Activated T-helper 1 cell treated with anti-CD3 and anti-CD28 coated beads, Interleukin-12 subunit alpha, Interleukin-12 subunit beta, Interleukin-2, Interleukin-4 antibody, amounts not matched to agents 30 ng/mL and 10 ng/mL and 1 ng/mL, durations not matched to agents 14 hours and 24 hours and 36 hours (primary cell): ENCODE results near the gene TLNRD1. TPM values are rescaled to one million over a fixed set of nuclear protein-coding genes. Genes with fewer than 3 reads are reported as not detected.

ENCODE experiments used
- DNase-seq: peaks from one replicate; pipeline ENCODE4 v3.0.0; 2021; ENCODE audit warnings: low spot score
- H3K27ac Mint-ChIP-seq: one replicate; pipeline ENCODE4 v1.8.0; 2021; ENCODE audit warnings: mild to moderate bottlenecking, mixed read lengths
- H3K27me3 Mint-ChIP-seq: one replicate; pipeline ENCODE4 v1.8.0; 2022; ENCODE audit warnings: mild to moderate bottlenecking, moderate library complexity, mixed read lengths; ENCODE audit not compliant: insufficient read depth
- H3K36me3 Mint-ChIP-seq: one replicate; pipeline ENCODE4 v1.8.0; 2021; ENCODE audit warnings: low read depth, mixed read lengths
- H3K4me1 Mint-ChIP-seq: one replicate; pipeline ENCODE4 v1.8.0; 2021; ENCODE audit warnings: low read depth, mixed read lengths
- H3K4me3 Mint-ChIP-seq: one replicate; pipeline ENCODE4 v1.8.0; 2021; ENCODE audit warnings: mild to moderate bottlenecking, moderate library complexity, mixed read lengths
- H3K9me3 Mint-ChIP-seq: one replicate; pipeline ENCODE4 v1.8.0; 2021; ENCODE audit warnings: mixed read lengths
- intact Hi-C: fragments of 100-400 bp; cut with micrococcal nuclease; formaldehyde crosslinking; loops from one replicate; pipeline ENCODE4 v1.15.1; 2024
- total RNA-seq: library from RNA; stranded (reverse); gene quantifications from 2 replicates; pipeline ENCODE4 v1.2.3, GENCODE V29; 2022

TLNRD1 gene
- total RNA-seq, 1 donor from 2014 or later, result 30.2 TPM

DNA sequence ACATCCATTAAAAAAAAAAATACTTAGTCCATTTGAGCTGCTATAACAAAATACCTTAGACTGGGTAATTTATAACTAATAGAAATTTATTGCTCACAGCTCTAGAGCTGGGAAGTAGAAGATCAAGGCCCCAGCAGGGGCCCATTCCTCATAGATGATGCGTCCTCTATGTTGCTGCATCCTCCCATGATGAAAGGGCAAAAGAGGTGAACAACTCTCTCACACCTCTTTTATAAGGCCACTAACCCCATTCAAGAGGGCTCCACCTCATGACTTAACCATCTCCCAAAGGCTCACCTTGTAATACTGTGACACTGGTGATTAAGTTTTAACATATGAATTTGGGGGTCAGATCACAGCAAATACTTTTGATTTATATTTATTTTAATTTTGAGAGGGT, 3.0 kb upstream of the TLNRD1 start:
- Mint-ChIP-seq H3K27ac (no peak overlapping the region), H3K27me3 (peaks cover 2% of the 10 kb centered on the region), H3K4me3 (no peak overlapping the region), H3K9me3 (no peaks in the 10 kb centered on the region), H3K4me1 (peaks cover 38% of the 10 kb centered on the region), H3K36me3 (no peaks in the 10 kb centered on the region)
- intact Hi-C loops, result no loop called here
- no peak for DNase-seq

DNA sequence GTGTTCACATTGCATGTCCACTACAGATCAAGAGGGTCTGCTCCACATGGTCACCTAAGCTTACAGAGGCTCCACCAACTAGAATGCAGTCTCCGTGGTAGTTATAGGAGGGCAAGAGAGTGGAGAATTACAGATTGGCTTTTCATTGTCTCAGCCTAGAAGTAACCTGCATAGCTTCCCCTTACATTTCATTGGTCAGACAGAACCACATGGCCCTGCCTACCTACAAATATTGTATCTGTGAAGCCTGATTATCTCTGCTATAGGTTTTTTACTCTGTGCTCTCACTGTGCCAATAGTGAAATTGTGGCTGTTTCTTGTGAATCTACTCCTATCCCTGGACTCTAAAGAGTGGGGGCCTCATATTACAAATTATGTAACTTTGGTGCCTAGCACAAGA, 2.5 kb upstream of the TLNRD1 start:
- Mint-ChIP-seq H3K4me3 (no peak overlapping the region), H3K36me3 (peaks cover under 1% of the 10 kb centered on the region), H3K27ac (peak overlapping the region; percentile 66), H3K4me1 (peaks cover 40% of the 10 kb centered on the region), H3K9me3 (no peaks in the 10 kb centered on the region), H3K27me3 (peaks cover 2% of the 10 kb centered on the region)
- no peak for DNase-seq
- intact Hi-C loops, result no loop called here

DNA sequence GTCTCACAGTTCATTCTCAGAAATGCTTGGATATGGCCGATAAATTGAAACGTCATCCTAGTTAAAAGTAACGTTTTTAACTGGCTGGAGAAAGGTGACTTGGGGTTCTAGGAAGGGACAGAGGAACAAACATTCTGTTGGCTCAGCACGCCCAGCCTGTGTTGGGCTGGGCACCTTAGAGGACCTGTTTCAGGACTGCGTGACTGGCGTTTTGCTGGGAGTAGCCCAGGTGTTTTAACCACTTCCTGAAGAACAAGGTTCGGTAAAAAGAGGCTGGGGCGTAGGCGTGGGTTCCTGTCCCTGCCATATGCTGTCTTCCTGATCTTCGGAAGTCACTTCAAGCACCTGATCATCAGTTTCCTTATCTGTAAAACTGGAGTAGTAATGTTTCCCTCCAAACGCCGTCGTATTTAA, 1.1 kb upstream of the TLNRD1 start:
- Mint-ChIP-seq H3K4me1 (peaks cover 53% of the 10 kb centered on the region), H3K9me3 (no peaks in the 10 kb centered on the region), H3K27me3 (peaks cover 2% of the 10 kb centered on the region), H3K27ac (peak overlapping the region; percentile 98), H3K4me3 (peak overlapping the region; percentile 97), H3K36me3 (peaks cover 13% of the 10 kb centered on the region)
- peak; percentile 66 for DNase-seq
- intact Hi-C loops, result loop anchor here (1.0 to 2.0 kb wide), 6 partner anchors 8 to 1047 kb away; partner anchors contain the start of genes MEX3B and STARD5

DNA sequence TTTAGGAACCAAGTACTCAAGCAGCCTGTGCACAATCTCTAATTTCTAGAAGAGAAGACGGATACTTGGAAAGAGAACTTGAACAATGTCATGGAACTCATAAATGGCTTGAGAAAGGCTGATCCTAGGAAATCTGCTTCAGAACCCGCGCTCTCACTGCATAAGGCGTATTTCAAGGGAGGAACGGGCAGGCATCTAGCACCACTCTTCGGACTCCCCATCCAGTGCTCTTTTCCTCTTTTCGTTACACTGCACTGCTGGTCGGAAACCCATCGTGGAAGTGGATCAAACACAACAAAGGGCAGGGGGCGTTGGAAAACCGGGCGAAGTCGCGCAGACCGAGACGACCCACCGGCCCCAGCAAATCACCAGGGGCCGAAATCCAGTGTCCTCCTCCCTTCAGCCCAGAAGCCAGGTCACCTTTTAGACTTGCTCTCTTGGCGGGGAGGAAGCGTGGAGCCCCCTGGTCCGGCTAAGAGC, 539 bp upstream of the TLNRD1 start:
- intact Hi-C loops, result loop anchor here (1.0 to 2.0 kb wide), 6 partner anchors 9 to 1046 kb away; partner anchors contain the start of genes MEX3B and STARD5
- Mint-ChIP-seq H3K4me1 (peaks cover 59% of the 10 kb centered on the region), H3K9me3 (no peaks in the 10 kb centered on the region), H3K36me3 (peaks cover 13% of the 10 kb centered on the region), H3K27ac (peak overlapping the region; percentile 98), H3K4me3 (peak overlapping the region; percentile 97), H3K27me3 (peaks cover 2% of the 10 kb centered on the region)
- peak; percentile 9 for DNase-seq

DNA sequence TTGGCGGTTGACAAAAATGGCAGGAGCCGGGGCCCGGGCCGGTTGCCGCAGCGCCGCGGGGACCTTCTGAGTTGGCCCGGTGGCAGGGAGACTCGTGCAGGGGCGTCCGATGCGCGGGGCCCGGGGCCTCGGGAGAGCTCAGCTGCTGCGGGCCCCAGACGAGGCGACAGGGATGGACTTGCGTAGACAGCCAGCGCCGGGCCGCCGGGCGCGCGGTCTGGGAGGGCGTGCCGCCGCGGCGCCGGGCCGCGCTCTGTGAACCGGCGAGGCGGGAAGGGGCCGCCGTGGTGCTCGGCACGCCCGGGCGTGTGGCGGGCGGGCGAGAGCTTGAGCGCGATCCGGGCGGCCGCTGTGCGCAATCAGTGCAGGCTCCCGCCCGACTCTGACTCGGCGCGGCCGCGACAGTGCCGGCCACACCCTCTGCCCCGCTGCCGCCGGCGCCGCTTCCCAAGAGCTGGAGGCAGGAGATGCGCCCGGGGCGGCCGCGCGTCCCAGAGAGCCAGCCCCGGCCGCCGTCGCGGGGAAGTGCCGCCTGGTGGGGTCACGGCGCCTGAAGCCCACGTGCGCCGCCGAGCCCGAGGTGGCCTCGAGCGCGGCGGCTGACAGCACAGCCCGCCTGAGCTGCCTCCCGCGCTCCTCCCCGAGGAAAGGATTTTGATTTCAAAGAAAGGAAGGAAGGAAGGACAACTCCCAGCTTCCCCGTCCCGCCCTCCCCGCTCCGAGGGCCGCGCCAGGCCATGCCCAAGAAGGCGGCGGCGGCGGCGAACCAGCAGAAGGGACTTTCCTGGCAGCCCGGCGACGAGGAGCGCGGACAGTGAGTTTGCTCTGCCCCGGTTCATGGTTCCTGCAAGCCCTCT, 657 bp downstream of the TLNRD1 start:
- Mint-ChIP-seq H3K4me3 (peak overlapping the region; percentile 97), H3K27me3 (peaks cover 2% of the 10 kb centered on the region), H3K27ac (peak overlapping the region; percentile 75), H3K36me3 (peaks cover 13% of the 10 kb centered on the region), H3K9me3 (no peaks in the 10 kb centered on the region), H3K4me1 (peaks cover 57% of the 10 kb centered on the region)
- intact Hi-C loops, result loop anchor here (1.0 to 2.0 kb wide), 2 partner anchors 105 to 293 kb away; no protein-coding TSS in a partner anchor
- DNase-seq, result peak; percentile 44

DNA sequence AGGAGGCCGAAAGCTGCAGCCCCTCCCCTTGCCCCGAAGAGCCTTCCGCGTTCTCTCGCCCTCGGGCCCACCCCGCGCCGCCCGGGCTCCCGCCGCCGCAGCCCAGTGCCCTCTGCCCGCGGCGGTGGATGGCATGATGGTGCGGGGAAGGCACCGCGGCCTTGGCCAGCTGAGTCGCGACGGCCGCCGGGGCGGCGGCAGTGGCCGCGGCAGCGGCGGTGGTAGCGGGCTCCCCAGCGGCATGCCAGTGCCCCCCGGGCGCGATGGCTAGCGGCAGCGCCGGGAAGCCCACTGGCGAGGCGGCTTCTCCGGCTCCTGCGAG, 1.2 kb downstream of the TLNRD1 start:
- intact Hi-C loops, result no loop called here
- peak overlapping the region; percentile 81 for H3K4me3 Mint-ChIP-seq
- H3K36me3 Mint-ChIP-seq, result peaks cover 13% of the 10 kb centered on the region
- H3K27me3 Mint-ChIP-seq, result peaks cover 2% of the 10 kb centered on the region
- H3K9me3 Mint-ChIP-seq, result no peaks in the 10 kb centered on the region
- peaks cover 59% of the 10 kb centered on the region for H3K4me1 Mint-ChIP-seq
- no peak overlapping the region for H3K27ac Mint-ChIP-seq
- no peak for DNase-seq

DNA sequence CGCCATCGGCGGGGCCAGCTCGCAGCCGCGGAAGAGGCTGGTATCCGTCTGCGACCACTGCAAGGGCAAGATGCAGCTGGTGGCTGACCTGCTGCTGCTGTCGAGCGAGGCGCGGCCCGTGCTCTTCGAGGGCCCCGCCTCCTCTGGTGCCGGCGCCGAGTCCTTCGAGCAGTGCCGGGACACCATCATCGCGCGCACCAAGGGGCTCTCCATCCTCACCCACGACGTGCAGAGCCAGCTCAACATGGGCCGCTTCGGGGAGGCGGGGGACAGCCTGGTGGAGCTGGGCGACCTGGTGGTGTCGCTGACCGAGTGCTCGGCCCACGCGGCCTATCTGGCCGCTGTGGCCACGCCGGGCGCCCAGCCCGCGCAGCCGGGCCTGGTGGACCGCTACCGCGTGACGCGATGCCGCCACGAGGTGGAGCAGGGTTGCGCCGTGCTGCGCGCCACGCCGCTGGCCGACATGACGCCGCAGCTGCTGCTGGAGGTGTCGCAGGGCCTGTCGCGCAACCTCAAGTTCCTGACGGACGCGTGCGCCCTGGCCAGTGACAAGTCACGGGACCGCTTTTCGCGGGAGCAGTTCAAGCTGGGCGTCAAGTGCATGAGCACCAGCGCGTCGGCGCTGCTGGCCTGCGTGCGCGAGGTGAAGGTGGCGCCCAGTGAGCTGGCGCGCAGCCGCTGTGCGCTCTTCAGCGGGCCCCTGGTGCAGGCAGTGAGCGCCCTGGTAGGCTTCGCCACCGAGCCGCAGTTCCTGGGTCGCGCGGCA, 1.8 kb downstream of the TLNRD1 start:
- Mint-ChIP-seq H3K36me3 (peaks cover 17% of the 10 kb centered on the region), H3K4me3 (peak overlapping the region; percentile 80), H3K27ac (no peak overlapping the region), H3K4me1 (peaks cover 59% of the 10 kb centered on the region), H3K9me3 (no peaks in the 10 kb centered on the region), H3K27me3 (peaks cover under 1% of the 10 kb centered on the region)
- intact Hi-C loops, result no loop called here
- no peak for DNase-seq

DNA sequence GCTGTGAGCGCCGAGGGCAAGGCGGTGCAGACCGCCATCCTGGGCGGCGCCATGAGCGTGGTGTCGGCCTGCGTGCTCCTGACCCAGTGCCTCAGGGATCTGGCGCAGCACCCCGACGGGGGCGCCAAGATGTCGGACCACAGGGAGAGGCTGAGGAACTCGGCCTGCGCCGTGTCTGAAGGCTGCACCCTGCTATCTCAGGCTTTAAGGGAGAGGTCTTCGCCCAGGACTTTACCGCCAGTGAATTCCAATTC, 2.3 kb downstream of the TLNRD1 start:
- intact Hi-C loops, result no loop called here
- Mint-ChIP-seq H3K4me3 (peak overlapping the region; percentile 80), H3K27ac (no peak overlapping the region), H3K27me3 (no peaks in the 10 kb centered on the region), H3K36me3 (peaks cover 17% of the 10 kb centered on the region), H3K4me1 (peaks cover 59% of the 10 kb centered on the region), H3K9me3 (no peaks in the 10 kb centered on the region)
- no peak for DNase-seq

DNA sequence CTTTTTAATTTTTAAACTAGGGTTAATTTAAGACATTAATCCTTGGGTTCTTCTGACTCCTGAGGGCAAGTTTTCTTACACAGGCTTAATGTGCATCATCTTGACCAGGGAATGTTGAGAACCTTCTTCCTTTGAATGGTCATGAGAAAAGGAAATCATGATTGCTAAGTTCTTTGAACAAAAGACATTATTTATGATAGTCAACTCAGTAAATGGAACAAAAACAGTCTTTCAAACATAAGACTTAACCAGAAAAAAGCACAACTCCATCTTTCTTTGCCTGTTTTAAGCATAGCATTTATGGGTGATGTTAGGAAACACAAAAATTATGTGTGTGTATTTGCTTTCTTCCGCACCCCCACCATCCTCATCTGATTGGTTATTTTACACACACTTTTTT, 5.4 kb downstream of the TLNRD1 start:
- DNase-seq, result no peak
- H3K9me3 Mint-ChIP-seq, result no peaks in the 10 kb centered on the region
- H3K27me3 Mint-ChIP-seq, result no peaks in the 10 kb centered on the region
- H3K36me3 Mint-ChIP-seq, result peaks cover 22% of the 10 kb centered on the region
- peaks cover 63% of the 10 kb centered on the region for H3K4me1 Mint-ChIP-seq
- H3K27ac Mint-ChIP-seq, result no peak overlapping the region
- no peak overlapping the region for H3K4me3 Mint-ChIP-seq
- intact Hi-C loops, result no loop called here

DNA sequence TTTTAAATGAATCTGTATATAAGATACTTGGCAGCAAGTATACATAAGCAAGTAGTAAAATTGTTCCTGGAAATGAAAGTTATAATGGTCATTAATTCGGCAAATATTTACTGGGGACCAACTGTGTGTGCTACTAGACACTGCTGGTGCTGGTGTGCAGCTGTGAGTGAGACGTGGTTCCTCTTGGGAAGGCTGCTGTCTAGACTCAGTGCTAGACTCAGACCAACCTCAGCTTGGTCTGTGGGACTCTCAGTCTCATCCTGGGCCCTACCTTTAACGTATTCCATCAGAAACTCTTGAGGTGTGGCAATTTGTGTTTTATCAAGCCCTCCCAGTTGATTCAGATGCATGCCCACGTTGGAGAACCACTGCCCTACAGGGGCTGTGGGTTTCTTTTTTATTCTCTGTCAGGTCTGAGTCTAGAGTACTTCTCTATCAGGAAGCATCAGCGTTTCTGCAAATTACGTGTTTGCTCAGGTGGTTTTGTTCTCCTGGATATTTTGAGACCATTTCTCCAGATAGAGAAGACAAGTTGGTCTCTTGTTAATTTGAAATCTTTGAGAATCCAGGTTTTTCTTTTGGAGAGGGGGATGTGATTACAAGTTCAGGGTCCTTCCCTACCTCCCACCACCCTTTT, 6.8 kb downstream of the TLNRD1 start:
- Mint-ChIP-seq H3K27me3 (no peaks in the 10 kb centered on the region), H3K36me3 (peaks cover 26% of the 10 kb centered on the region), H3K27ac (no peak overlapping the region), H3K9me3 (no peaks in the 10 kb centered on the region), H3K4me1 (peaks cover 70% of the 10 kb centered on the region), H3K4me3 (no peak overlapping the region)
- intact Hi-C loops, result loop anchor here (1.0 kb wide), 1 partner anchor 16 kb away; no protein-coding TSS in a partner anchor
- DNase-seq, result no peak

DNA sequence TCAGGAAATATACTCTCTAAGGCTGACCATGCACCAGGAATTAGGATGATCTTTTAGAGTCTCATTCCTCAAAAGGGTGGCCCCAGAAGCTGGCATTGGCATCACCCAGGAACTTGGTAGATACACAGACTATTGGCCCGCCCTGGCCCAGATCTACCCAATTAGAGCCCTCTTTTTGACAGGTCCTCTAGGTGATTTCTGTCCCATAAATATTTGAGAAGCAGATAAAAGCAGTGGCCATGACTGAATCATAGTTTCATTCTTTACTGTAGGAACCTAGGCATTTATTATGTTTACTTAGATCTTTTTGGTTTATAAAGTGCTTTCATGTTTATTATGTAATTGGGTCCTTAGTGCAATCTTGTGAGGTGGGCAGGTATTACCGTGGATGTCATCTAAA, 7.6 kb downstream of the TLNRD1 start:
- Mint-ChIP-seq H3K27ac (no peak overlapping the region), H3K9me3 (no peaks in the 10 kb centered on the region), H3K27me3 (no peaks in the 10 kb centered on the region), H3K4me1 (peaks cover 68% of the 10 kb centered on the region), H3K36me3 (peaks cover 25% of the 10 kb centered on the region), H3K4me3 (no peak overlapping the region)
- intact Hi-C loops, result no loop called here
- no peak for DNase-seq

DNA sequence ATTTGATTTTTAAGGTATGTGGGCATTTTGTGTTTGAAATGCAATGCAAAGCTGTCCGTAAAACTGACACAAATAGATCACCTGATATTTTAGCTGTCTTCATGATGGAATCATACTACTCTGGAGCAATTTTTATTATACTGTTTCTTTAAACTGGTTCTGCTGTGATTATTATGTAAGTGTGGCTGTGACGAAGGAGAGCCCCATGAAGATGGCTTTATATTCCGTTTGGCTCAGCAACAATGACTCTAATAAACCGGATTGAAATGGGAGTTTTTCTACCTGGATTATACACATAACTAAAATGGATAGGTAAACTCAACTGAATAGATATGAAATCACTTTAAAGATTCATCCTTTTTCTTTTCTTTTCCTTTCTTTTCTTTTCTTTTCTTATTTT, 9.4 kb downstream of the TLNRD1 start:
- intact Hi-C loops, result no loop called here
- H3K36me3 Mint-ChIP-seq, result peaks cover 16% of the 10 kb centered on the region
- peaks cover 50% of the 10 kb centered on the region for H3K4me1 Mint-ChIP-seq
- DNase-seq, result no peak
- no peak overlapping the region for H3K27ac Mint-ChIP-seq
- H3K9me3 Mint-ChIP-seq, result no peaks in the 10 kb centered on the region
- H3K27me3 Mint-ChIP-seq, result no peaks in the 10 kb centered on the region
- H3K4me3 Mint-ChIP-seq, result no peak overlapping the region

DNA sequence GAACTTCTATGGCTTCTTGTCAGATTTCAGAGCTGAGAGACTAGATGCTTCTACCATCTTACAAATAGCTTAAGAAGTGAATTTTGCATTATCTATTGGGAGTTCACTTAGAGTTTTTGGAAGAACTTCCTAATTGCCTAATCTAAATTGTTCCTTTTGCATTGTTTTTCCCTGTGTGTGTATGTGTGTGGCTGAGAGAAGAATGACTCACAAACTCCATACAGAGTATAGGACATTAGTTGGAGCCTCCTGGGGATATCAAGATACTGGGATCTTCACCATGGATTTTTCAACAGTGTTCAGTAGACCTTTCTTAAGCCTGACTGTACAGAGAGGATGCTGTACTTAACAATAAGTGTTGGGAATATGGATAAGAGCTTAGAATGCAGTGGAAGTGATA, 10.9 kb downstream of the TLNRD1 start:
- intact Hi-C loops, result no loop called here
- no peaks in the 10 kb centered on the region for H3K27me3 Mint-ChIP-seq
- no peaks in the 10 kb centered on the region for H3K9me3 Mint-ChIP-seq
- H3K4me1 Mint-ChIP-seq, result peaks cover 42% of the 10 kb centered on the region
- DNase-seq, result no peak
- H3K36me3 Mint-ChIP-seq, result peaks cover 18% of the 10 kb centered on the region
- H3K4me3 Mint-ChIP-seq, result no peak overlapping the region
- no peak overlapping the region for H3K27ac Mint-ChIP-seq
